HepG2 (cell line): ENCODE results near the gene C1GALT1C1. TPM values are rescaled to one million over a fixed set of nuclear protein-coding genes. Genes with fewer than 3 reads are reported as not detected.
A peak's percentile ranks its signal among the peaks of the same experiment; 100 is the strongest.

Experiments
- CC2D1A ChIP-seq: sonication (generic); formaldehyde crosslinking; IDR thresholded peaks from 2 replicates; pipeline ENCODE4 v1.8.1; 2023; ENCODE audit warnings: mild to moderate bottlenecking, missing genetic modification reagents
- CREB1 ChIP-seq, 2 experiments: fragments of 450-650 bp in 1 of 2; IDR thresholded peaks; 2 replicates each; pipeline ENCODE4 v1.6.1; 2016 to 2017; ENCODE audit warnings: control low read depth in 1 of 2, mild to moderate bottlenecking in 1 of 2, missing compliant biosample characterization in 1 of 2, missing genetic modification characterization in 1 of 2
- ELF3 ChIP-seq: IDR thresholded peaks from 2 replicates; pipeline ENCODE4 v1.6.1; 2016; ENCODE audit warnings: missing genetic modification reagents, missing compliant biosample characterization
- ELF4 ChIP-seq: sonication (generic); formaldehyde crosslinking; IDR thresholded peaks from 2 replicates; pipeline ENCODE4 v1.5.0; 2020; ENCODE audit warnings: missing genetic modification reagents, mild to moderate bottlenecking, moderate library complexity, borderline replicate concordance
- FOXJ3 ChIP-seq: sonication (generic); formaldehyde crosslinking; IDR thresholded peaks from 2 replicates; pipeline ENCODE4 v1.4.0; 2020; ENCODE audit warnings: missing genetic modification reagents, mild to moderate bottlenecking, borderline replicate concordance
- MATR3 ChIP-seq: sonication (generic); formaldehyde crosslinking; IDR thresholded peaks from 2 replicates; pipeline ENCODE4 v1.4.0; 2020; ENCODE audit warnings: missing genetic modification reagents
- NFE2 ChIP-seq: sonication (generic); formaldehyde crosslinking; IDR thresholded peaks from 2 replicates; pipeline ENCODE4 v1.4.0; 2020; ENCODE audit warnings: missing genetic modification reagents
- POLR2G ChIP-seq: fragments of 200-400 bp; formaldehyde crosslinking; IDR thresholded peaks from 2 replicates; pipeline ENCODE4 v1.6.1; 2018; ENCODE audit warnings: mild to moderate bottlenecking, low read depth, low read length, moderate library complexity
- SIN3A ChIP-seq: IDR thresholded peaks from 2 replicates; pipeline ENCODE4 v1.6.1; 2011; ENCODE audit warnings: low read depth, mild to moderate bottlenecking, control low read depth, low read length, borderline replicate concordance
- TP53 ChIP-seq: sonication (generic); formaldehyde crosslinking; conservative IDR thresholded peaks from 2 replicates; pipeline ENCODE4 v1.4.0; 2020; ENCODE audit warnings: missing genetic modification reagents
- ZFAT ChIP-seq: sonication (generic); formaldehyde crosslinking; conservative IDR thresholded peaks from 2 replicates; pipeline ENCODE4 v1.8.1; 2023; ENCODE audit warnings: missing genetic modification reagents, inconsistent platforms
- ZNF10 ChIP-seq: sonication (generic); formaldehyde crosslinking; IDR thresholded peaks from 2 replicates; pipeline ENCODE4 v1.4.0; 2020; ENCODE audit warnings: mild to moderate bottlenecking, low read depth, missing genetic modification reagents, borderline replicate concordance
- ZNF230 ChIP-seq: sonication (generic); formaldehyde crosslinking; IDR thresholded peaks from 2 replicates; pipeline ENCODE4 v1.4.0; 2020; ENCODE audit warnings: mild to moderate bottlenecking, missing genetic modification reagents
- ZNF780A ChIP-seq: sonication (generic); formaldehyde crosslinking; IDR thresholded peaks from 2 replicates; pipeline ENCODE4 v1.8.0; 2022; ENCODE audit warnings: mild to moderate bottlenecking, missing genetic modification reagents, moderate library complexity
- ZNF788 ChIP-seq: sonication (generic); formaldehyde crosslinking; IDR thresholded peaks from 2 replicates; pipeline ENCODE4 v1.5.0; 2020; ENCODE audit warnings: mild to moderate bottlenecking, missing genetic modification reagents, borderline replicate concordance
- polyA plus RNA-seq, 8 experiments: library from polyadenylated mRNA; depleted of rRNA in 3 of 8; stranded (reverse) in 7 of 8; unstranded in 1 of 8; fragments of >200 nt; fragmentation: Illumina TruSeq in 4 of 8; extraction: Trizol in 4 of 8; gene quantifications; 2 replicates each; pipeline versions ENCODE4 v1.2.1 to v1.2.3, GENCODE V29; 2011 to 2016; ENCODE audit warnings: low read depth in 4 of 8, missing spikeins in 1 of 8, mixed read lengths in 1 of 8; ENCODE audit not compliant: insufficient read depth in 1 of 8
- total RNA-seq, 5 experiments: library from RNA; depleted of rRNA; stranded (reverse); fragments of >200 nt; fragmentation: Illumina TruSeq; extraction: Trizol; gene quantifications; 2 replicates each; pipeline ENCODE4 v1.2.3, GENCODE V29; 2016; ENCODE audit warnings: low read depth in 1 of 5
- TF ChIP-seq, protein P1 (sequence below): sonication (generic); formaldehyde crosslinking; IDR thresholded peaks from 2 replicates; pipeline ENCODE4 v1.8.1; 2022; ENCODE audit warnings: low read depth, mild to moderate bottlenecking, missing genetic modification reagents
- TF ChIP-seq, protein P2 (sequence below): sonication (generic); formaldehyde crosslinking; IDR thresholded peaks from 2 replicates; pipeline ENCODE4 v1.5.0; 2020; ENCODE audit warnings: mild to moderate bottlenecking, missing genetic modification reagents
- TF ChIP-seq, protein P3 (sequence below): IDR thresholded peaks from 2 replicates; pipeline ENCODE4 v1.6.1; 2016
- TF ChIP-seq, protein P4 (sequence below): sonication (generic); formaldehyde crosslinking; IDR thresholded peaks from 2 replicates; pipeline ENCODE4 v1.4.0; 2020; ENCODE audit warnings: missing genetic modification reagents

C1GALT1C1 gene
- total and polyA plus RNA-seq, 2 of the 13 experiments (the other 11 are each of a cell fraction or from before 2014, with no cell fraction given), result 26.3 to 31.9 TPM

DNA sequence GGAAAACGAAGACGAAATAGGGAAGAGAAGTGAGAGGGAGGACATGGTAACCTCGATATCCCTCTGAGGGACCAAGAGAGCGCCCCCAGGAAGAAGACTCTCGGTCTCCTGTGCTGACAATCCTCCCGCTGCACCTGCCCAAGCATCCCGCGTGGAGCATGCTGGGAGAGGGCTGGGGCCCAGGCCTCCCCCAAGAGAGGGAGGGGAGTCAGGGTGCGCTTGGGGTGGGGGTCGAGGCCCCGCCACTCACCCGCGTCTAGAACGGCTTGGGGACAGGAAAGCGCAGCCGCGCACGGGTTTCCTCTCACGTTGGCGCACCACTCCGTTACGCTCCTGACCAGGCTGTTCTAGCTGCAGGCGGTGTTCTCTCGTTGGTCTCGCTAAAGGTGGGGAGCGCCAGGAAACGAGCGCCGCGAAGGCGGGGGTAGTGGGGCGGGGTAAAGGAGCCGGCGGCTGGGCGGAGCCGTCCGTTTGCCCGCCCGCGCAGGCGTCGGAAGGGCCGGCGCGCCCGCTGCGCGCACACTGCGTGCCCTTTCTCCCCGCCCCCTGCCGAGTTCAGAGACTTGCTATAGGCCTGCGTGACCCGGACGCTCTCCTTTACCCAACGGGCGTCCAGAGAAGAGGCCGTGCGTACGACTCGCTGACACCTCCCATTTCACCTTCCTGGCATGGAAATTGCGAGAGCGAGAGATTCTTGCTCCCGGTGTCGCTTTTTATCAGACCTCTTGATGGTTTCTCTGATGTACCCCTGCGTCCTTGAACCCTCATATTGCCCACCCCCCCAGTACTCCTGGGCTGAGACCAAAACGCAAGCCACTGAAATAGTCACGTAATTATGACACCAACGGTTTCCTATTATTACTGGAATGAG, at the start of gene C1GALT1C1 (continued):
- TF ChIP-seq, protein P1, sequence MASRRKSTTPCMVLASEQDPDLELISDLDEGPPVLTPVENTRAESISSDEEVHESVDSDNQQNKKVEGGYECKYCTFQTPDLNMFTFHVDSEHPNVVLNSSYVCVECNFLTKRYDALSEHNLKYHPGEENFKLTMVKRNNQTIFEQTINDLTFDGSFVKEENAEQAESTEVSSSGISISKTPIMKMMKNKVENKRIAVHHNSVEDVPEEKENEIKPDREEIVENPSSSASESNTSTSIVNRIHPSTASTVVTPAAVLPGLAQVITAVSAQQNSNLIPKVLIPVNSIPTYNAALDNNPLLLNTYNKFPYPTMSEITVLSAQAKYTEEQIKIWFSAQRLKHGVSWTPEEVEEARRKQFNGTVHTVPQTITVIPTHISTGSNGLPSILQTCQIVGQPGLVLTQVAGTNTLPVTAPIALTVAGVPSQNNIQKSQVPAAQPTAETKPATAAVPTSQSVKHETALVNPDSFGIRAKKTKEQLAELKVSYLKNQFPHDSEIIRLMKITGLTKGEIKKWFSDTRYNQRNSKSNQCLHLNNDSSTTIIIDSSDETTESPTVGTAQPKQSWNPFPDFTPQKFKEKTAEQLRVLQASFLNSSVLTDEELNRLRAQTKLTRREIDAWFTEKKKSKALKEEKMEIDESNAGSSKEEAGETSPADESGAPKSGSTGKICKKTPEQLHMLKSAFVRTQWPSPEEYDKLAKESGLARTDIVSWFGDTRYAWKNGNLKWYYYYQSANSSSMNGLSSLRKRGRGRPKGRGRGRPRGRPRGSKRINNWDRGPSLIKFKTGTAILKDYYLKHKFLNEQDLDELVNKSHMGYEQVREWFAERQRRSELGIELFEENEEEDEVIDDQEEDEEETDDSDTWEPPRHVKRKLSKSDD, result no peak
- TF ChIP-seq, protein P2, sequence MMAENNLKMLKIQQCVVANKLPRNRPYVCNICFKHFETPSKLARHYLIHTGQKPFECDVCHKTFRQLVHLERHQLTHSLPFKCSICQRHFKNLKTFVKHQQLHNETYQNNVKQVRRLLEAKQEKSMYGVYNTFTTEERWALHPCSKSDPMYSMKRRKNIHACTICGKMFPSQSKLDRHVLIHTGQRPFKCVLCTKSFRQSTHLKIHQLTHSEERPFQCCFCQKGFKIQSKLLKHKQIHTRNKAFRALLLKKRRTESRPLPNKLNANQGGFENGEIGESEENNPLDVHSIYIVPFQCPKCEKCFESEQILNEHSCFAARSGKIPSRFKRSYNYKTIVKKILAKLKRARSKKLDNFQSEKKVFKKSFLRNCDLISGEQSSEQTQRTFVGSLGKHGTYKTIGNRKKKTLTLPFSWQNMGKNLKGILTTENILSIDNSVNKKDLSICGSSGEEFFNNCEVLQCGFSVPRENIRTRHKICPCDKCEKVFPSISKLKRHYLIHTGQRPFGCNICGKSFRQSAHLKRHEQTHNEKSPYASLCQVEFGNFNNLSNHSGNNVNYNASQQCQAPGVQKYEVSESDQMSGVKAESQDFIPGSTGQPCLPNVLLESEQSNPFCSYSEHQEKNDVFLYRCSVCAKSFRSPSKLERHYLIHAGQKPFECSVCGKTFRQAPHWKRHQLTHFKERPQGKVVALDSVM (CRISPR knock-in tag), result no peak
- TF ChIP-seq SIN3A (0 out of 2 replicates have a peak, but pooled peaks have one; percentile 60), NFE2 (no peak), CC2D1A (CRISPR knock-in tag) (no peak), TP53 (CRISPR knock-in tag) (no peak), FOXJ3 (CRISPR knock-in tag) (no peak), POLR2G (peak; percentile 76), ELF4 (CRISPR knock-in tag) (no peak), MATR3 (no peak), CREB1 (IDR thresholded peaks at IDR 0.05) (0 out of 2 replicates have a peak, but pooled peaks have one; percentile 27), CREB1 (CRISPR knock-in tag; IDR thresholded peaks at IDR 0.05) (no peak), ZFAT (CRISPR knock-in tag) (no peak), ZNF788 (CRISPR knock-in tag) (peak; percentile 60; the same call in 1 of the 2 replicates), ZNF10 (no peak), ZNF230 (CRISPR knock-in tag) (0 out of 2 replicates have a peak, but pooled peaks have one; percentile 32), ELF3 (CRISPR knock-in tag) (0 out of 2 replicates have a peak, but pooled peaks have one; percentile 36), ZNF780A (CRISPR knock-in tag) (no peak)
- TF ChIP-seq, protein P3, sequence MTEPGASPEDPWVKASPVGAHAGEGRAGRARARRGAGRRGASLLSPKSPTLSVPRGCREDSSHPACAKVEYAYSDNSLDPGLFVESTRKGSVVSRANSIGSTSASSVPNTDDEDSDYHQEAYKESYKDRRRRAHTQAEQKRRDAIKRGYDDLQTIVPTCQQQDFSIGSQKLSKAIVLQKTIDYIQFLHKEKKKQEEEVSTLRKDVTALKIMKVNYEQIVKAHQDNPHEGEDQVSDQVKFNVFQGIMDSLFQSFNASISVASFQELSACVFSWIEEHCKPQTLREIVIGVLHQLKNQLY, result no peak
- TF ChIP-seq, protein P4, sequence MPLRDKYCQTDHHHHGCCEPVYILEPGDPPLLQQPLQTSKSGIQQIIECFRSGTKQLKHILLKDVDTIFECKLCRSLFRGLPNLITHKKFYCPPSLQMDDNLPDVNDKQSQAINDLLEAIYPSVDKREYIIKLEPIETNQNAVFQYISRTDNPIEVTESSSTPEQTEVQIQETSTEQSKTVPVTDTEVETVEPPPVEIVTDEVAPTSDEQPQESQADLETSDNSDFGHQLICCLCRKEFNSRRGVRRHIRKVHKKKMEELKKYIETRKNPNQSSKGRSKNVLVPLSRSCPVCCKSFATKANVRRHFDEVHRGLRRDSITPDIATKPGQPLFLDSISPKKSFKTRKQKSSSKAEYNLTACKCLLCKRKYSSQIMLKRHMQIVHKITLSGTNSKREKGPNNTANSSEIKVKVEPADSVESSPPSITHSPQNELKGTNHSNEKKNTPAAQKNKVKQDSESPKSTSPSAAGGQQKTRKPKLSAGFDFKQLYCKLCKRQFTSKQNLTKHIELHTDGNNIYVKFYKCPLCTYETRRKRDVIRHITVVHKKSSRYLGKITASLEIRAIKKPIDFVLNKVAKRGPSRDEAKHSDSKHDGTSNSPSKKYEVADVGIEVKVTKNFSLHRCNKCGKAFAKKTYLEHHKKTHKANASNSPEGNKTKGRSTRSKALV (CRISPR knock-in tag), result no peak
